NB4 (cell line): Measurements from ENCODE around the gene TMEM63C.

ENCODE experiments used
- POLR2A ChIP-seq: IDR thresholded peaks from 2 replicates; pipeline ENCODE4 v1.6.1; 2011; ENCODE audit warnings: mild to moderate bottlenecking; ENCODE audit not compliant: insufficient read length; ENCODE audit errors: extremely low read depth
- TF ChIP-seq, protein P1 (sequence below): IDR thresholded peaks from one replicate; pipeline ENCODE4 v1.5.1; 2012; ENCODE audit warnings: low read depth, low read length

DNA sequence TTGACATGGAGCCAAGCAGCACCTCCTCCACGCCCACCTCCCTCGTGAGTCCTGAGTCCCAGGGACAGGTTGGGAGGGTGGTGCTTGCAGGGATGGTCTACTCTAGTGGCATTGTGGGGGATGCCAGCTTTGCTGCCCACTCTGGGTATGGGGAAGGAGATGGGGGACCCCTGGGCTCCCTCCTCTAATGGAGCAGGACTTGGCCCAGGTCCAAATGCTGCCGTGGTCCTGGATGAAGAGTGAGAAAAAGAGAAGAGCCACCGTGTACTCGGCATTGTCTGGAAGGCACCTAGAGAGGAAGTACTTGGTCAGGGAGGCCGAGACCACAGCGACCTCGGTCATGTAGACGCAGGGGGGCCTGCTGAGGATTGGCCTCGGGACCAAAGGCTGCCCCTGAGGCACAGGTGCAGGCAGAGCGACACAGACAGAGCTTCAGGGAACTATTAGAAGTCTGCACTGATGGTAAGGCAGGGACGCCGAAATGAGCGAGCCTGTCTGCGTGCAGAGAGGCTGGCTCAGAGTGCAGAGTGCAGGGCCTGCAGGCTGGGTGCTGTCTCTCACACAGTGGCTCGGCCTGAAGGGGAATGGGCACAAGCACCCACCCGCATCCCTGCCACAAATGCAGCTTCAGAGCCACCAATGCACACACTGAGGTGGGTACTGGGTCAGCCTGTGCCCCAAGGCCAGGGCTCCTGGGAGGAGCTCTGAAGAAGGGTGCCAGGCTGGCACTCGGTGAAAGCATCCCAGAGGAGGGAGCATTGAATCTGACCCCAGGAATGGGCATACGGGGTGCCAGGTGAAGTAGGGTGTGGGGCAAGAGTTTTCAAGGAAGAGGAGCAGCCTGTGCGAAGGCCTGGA, 72.0 kb downstream of the TMEM63C start:
- TF ChIP-seq, protein P1, sequence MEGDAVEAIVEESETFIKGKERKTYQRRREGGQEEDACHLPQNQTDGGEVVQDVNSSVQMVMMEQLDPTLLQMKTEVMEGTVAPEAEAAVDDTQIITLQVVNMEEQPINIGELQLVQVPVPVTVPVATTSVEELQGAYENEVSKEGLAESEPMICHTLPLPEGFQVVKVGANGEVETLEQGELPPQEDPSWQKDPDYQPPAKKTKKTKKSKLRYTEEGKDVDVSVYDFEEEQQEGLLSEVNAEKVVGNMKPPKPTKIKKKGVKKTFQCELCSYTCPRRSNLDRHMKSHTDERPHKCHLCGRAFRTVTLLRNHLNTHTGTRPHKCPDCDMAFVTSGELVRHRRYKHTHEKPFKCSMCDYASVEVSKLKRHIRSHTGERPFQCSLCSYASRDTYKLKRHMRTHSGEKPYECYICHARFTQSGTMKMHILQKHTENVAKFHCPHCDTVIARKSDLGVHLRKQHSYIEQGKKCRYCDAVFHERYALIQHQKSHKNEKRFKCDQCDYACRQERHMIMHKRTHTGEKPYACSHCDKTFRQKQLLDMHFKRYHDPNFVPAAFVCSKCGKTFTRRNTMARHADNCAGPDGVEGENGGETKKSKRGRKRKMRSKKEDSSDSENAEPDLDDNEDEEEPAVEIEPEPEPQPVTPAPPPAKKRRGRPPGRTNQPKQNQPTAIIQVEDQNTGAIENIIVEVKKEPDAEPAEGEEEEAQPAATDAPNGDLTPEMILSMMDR: no peak
- no peak for TF ChIP-seq POLR2A
